GM12878 (cell line): ENCODE measurements around the gene GALNT18. TPM values are rescaled to one million over a fixed set of nuclear protein-coding genes. Genes with fewer than 3 reads are reported as not detected.

ENCODE experiments used
- ATAC-seq: fragments of 200-7000 bp; cut with Tn5 transposase; 3 replicates; pipeline ENCODE4 v1.9.1; 2020; ENCODE audit warnings: mild to moderate bottlenecking, moderate library complexity
- BruUV-seq: library from RNA; stranded (reverse); fragments of 400-500 nt; replicated peaks from 2 replicates; lab custom pipeline; 2021; lab: Mats Ljungman, UMichigan
- CTCF ChIA-PET: fragments of 300-600 bp; sonication (Branson Sonifier 250); formaldehyde crosslinking; extraction: SDS; loops from one replicate; lab custom pipeline; 2021; ENCODE audit warnings: inconsistent platforms; lab: Yijun Ruan, JAX
- POLR2A ChIA-PET: fragments of 350-600 bp; formaldehyde crosslinking; extraction: SDS; loops from one replicate; lab custom pipeline; 2021; ENCODE audit warnings: inconsistent platforms; lab: Charles Lee
- RAD21 ChIA-PET: fragments of 300-600 bp; sonication (Branson Sonifier 250); formaldehyde crosslinking; loops from one replicate; lab custom pipeline; 2023; ENCODE audit warnings: antibody characterized with exemption; ENCODE audit not compliant: unreplicated experiment; lab: Charles Lee
- SMC1A ChIA-PET: fragments of 300-600 bp; sonication (Branson Sonifier 250); formaldehyde crosslinking; loops from one replicate; lab custom pipeline; 2023; ENCODE audit not compliant: unreplicated experiment, uncharacterized antibody; lab: Charles Lee
- DNase-seq: peaks from one replicate; pipeline ENCODE4 v3.0.0-alpha.2; 2011; ENCODE audit warnings: low read depth, low spot score
- FAIRE-seq: peaks from 3 replicates; lab custom pipeline; 2011; peaks lifted over from hg19 to GRCh38; lab: Jason Lieb, UNC
- H2AFZ ChIP-seq: 2 replicates; pipeline ENCODE4 v1.6.0; 2011; ENCODE audit warnings: low read depth, low read length, control low read depth; ENCODE audit not compliant: control insufficient read depth
- H3K27ac ChIP-seq: 2 replicates; pipeline ENCODE4 v1.5.1; 2011; ENCODE audit warnings: control low read depth; ENCODE audit not compliant: control insufficient read depth, insufficient read depth
- H3K27me3 ChIP-seq, 2 experiments: replicated peaks in 1 of 2; 2 replicates each; pipeline versions ENCODE4 v1.6.0 to v1.6.1; 2011; ENCODE audit warnings: low read length in 1 of 2; ENCODE audit not compliant: control insufficient read depth in 2 of 2, insufficient read depth in 2 of 2
- H3K36me3 ChIP-seq, 2 experiments: 2 replicates each; pipeline ENCODE4 v1.5.1; 2011; ENCODE audit warnings: low read length in 1 of 2; ENCODE audit not compliant: control insufficient read depth in 2 of 2, insufficient read depth in 2 of 2
- H3K4me1 ChIP-seq: 2 replicates; pipeline ENCODE4 v1.6.1; 2011; ENCODE audit warnings: mild to moderate bottlenecking, low read length, moderate library complexity, mixed read lengths; ENCODE audit not compliant: control insufficient read depth, insufficient read depth
- H3K4me2 ChIP-seq: 2 replicates; pipeline ENCODE4 v1.6.0; 2011; ENCODE audit warnings: control low read depth; ENCODE audit not compliant: control insufficient read depth, insufficient read depth
- H3K4me3 ChIP-seq: fragments of 200-600 bp; sonication (generic); 2 replicates; pipeline ENCODE4 v1.5.1; 2016
- H3K79me2 ChIP-seq: 2 replicates; pipeline ENCODE4 v1.6.0; 2011; ENCODE audit warnings: low read length; ENCODE audit not compliant: control insufficient read depth, insufficient read depth
- H3K9ac ChIP-seq: 2 replicates; pipeline ENCODE4 v1.8.0; 2011; ENCODE audit warnings: low read length, control low read depth, mixed read lengths; ENCODE audit not compliant: control insufficient read depth, insufficient read depth
- H3K9me3 ChIP-seq: replicated peaks from 3 replicates; pipeline ENCODE4 v1.5.1; 2011; ENCODE audit warnings: mild to moderate bottlenecking, low read length; ENCODE audit not compliant: control insufficient read depth, insufficient read depth
- H4K20me1 ChIP-seq: 2 replicates; pipeline ENCODE4 v1.6.0; 2011; ENCODE audit not compliant: control insufficient read depth, insufficient read depth
- BHLHE40 ChIP-seq, 2 experiments: fragments of 450-650 bp in 1 of 2; IDR thresholded peaks; 2 replicates each; pipeline ENCODE4 v1.6.1; 2011 to 2017; ENCODE audit warnings: low read depth in 2 of 2, borderline replicate concordance in 1 of 2, improper control_type of control experiment in 1 of 2, low read length in 1 of 2, mild to moderate bottlenecking in 1 of 2
- NFYA ChIP-seq: IDR thresholded peaks from 2 replicates; pipeline ENCODE4 v1.6.1; 2011; ENCODE audit warnings: low read depth, mild to moderate bottlenecking, low read length, improper control_type of control experiment, borderline replicate concordance
- RELB ChIP-seq: fragments of 450-650 bp; IDR thresholded peaks from 2 replicates; pipeline ENCODE4 v1.6.1; 2017; ENCODE audit warnings: low read depth, mild to moderate bottlenecking, moderate library complexity
- STAT1 ChIP-seq: fragments of 450-650 bp; conservative IDR thresholded peaks from 2 replicates; pipeline ENCODE4 v1.6.1; 2014; ENCODE audit warnings: antibody characterized with exemption, mild to moderate bottlenecking
- ZBED1 ChIP-seq: IDR thresholded peaks from 2 replicates; pipeline ENCODE4 v1.6.1; 2016; ENCODE audit warnings: borderline replicate concordance
- WGBS: methylation state at CpG from one replicate; pipeline ENCODE4 v1.1.6; 2016; ENCODE audit warnings: low lambda C conversion rate; ENCODE audit not compliant: insufficient replicate concordance, insufficient coverage; ENCODE audit errors: missing lambda C conversion rate; 5-methylcytosine and 5-hydroxymethylcytosine counted together
- in situ Hi-C: fragments of 300-500 bp; cut with MboI; formaldehyde crosslinking; loops from 9 replicates; pipeline ENCODE4 v1.14.3; 2018; ENCODE audit warnings: mixed read lengths
- intact Hi-C: fragments of 100-400 bp; cut with micrococcal nuclease; formaldehyde crosslinking; loops from one replicate; pipeline ENCODE4 v1.14.2; 2022; ENCODE audit not compliant: unreplicated experiment
- polyA plus RNA-seq, 11 experiments: library from polyadenylated mRNA; depleted of rRNA in 4 of 11; unstranded in 6 of 11; stranded (reverse) in 5 of 11; fragments of >200 nt; fragmentation: Nextera tagmentation in 4 of 11; fragmentation: Illumina TruSeq in 1 of 11; extraction: Ambion mirVana in 4 of 11; extraction: Trizol in 1 of 11; gene quantifications; 1 replicate in 1 of 11; 2 replicates in 10 of 11; pipeline versions ENCODE4 v1.2.1 to v1.2.3, GENCODE V29; 2011 to 2016; ENCODE audit warnings: inconsistent platforms in 2 of 11, missing spikeins in 2 of 11, low read depth in 1 of 11
- total RNA-seq, 4 experiments: library from RNA; depleted of rRNA in 3 of 4; stranded (reverse); fragments of >200 nt in 3 of 4; fragmentation: Illumina TruSeq in 1 of 4; extraction: Trizol in 1 of 4; gene quantifications; 2 replicates each; pipeline versions ENCODE4 v1.2.1 to v1.2.3, GENCODE V29; 2013 to 2021

Gene GALNT18
- total and polyA plus RNA-seq, 10 of the 15 experiments (the other 5 are each of a cell fraction or from before 2014, with no cell fraction given) = 1.2 to 14.2 (median 6.3) TPM

GRCh38 chr11:11481371-11481770 is 140.4 kb downstream of the GALNT18 start:
- Histone ChIP-seq H2AFZ (no peak overlapping the region), H4K20me1 (no peaks in the 10 kb centered on the region), H3K4me1 (no peaks in the 10 kb centered on the region), H3K4me2 (no peak overlapping the region), H3K36me3 (no peaks in the 10 kb centered on the region), H3K4me3 (no peak overlapping the region), H3K27ac (no peak overlapping the region), H3K9me3 (no peaks in the 10 kb centered on the region), H3K9ac (no peak overlapping the region), H3K79me2 (no peaks in the 10 kb centered on the region), H3K27me3 (no peaks in the 10 kb centered on the region)
- TF ChIP-seq BHLHE40 (IDR thresholded peaks at IDR 0.05; ENCODE audit: borderline replicate concordance in 1 of 2, low read depth in 2 of 2, low read length in 1 of 2) (no peak), RELB (no peak), STAT1 (no peak)
- CTCF ChIA-PET = interaction anchor here (1.1 kb wide), 1 partner anchor 139 kb away, joined by 3 read pairs; no protein-coding TSS in a partner anchor
- FAIRE-seq = no peak
- intact Hi-C loops (no loop called here), in situ Hi-C loops (no loop called here)
- no peak for DNase-seq
- SMC1A ChIA-PET = no interaction called here
- RAD21 ChIA-PET = no interaction called here
- no TSS peak for BruUV-seq
- 54% methylated on average over 4 of the region's 4 CpGs for WGBS
- POLR2A ChIA-PET = interaction anchor here (0.5 kb wide), 1 partner anchor 133 kb away, joined by 4 read pairs; no protein-coding TSS in a partner anchor
- ATAC-seq = no peak

GRCh38 chr11:11480971-11481370 is 140.8 kb downstream of the GALNT18 start:
- RAD21 ChIA-PET = no interaction called here
- FAIRE-seq = no peak
- no peak for DNase-seq
- SMC1A ChIA-PET = no interaction called here
- POLR2A ChIA-PET = interaction anchor here (0.5 kb wide), 1 partner anchor 133 kb away, joined by 4 read pairs; no protein-coding TSS in a partner anchor
- H2AFZ ChIP-seq = no peak overlapping the region
- no peaks in the 10 kb centered on the region for H3K27me3 ChIP-seq
- no peak overlapping the region for H3K4me3 ChIP-seq
- intact Hi-C loops = no loop called here
- no peak overlapping the region for H3K9ac ChIP-seq
- H3K27ac ChIP-seq = no peak overlapping the region
- no peak for ATAC-seq
- no peak for TF ChIP-seq NFYA
- TF ChIP-seq ZBED1 = no peak
- 39% methylated on average over 2 of the region's 3 CpGs for WGBS
- H3K4me2 ChIP-seq = no peak overlapping the region
- H3K9me3 ChIP-seq = no peaks in the 10 kb centered on the region
- no TSS peak for BruUV-seq
- no peaks in the 10 kb centered on the region for H3K36me3 ChIP-seq
- no peaks in the 10 kb centered on the region for H4K20me1 ChIP-seq
- H3K79me2 ChIP-seq = no peaks in the 10 kb centered on the region
- CTCF ChIA-PET = interaction anchor here (1.1 kb wide), 1 partner anchor 140 kb away, joined by 3 read pairs; no protein-coding TSS in a partner anchor
- H3K4me1 ChIP-seq = no peaks in the 10 kb centered on the region
- in situ Hi-C loops = no loop called here
